OCI-LY7 (cell line): Measurements from ENCODE around the gene FBXO42. TPM values are rescaled to one million over a fixed set of nuclear protein-coding genes. Genes with fewer than 3 reads are reported as not detected.

Experiments used
- BruUV-seq: library from RNA; stranded (reverse); fragments of 400-500 nt; replicated peaks from 2 replicates; lab custom pipeline; 2021; lab: Mats Ljungman, UMichigan
- CTCF ChIA-PET: fragments of 300-600 bp; sonication (Branson Sonifier 250); formaldehyde crosslinking; loops from one replicate; lab custom pipeline; 2022; ENCODE audit warnings: antibody characterized with exemption; ENCODE audit not compliant: unreplicated experiment; lab: Charles Lee
- POLR2A ChIA-PET: fragments of 300-600 bp; sonication (Branson Sonifier 250); formaldehyde crosslinking; loops from one replicate; lab custom pipeline; 2022; ENCODE audit warnings: antibody characterized with exemption; lab: Charles Lee
- DNase-seq: peaks from one replicate; pipeline ENCODE4 v3.0.0-alpha.2; 2015; ENCODE audit warnings: low spot score
- H2AFZ ChIP-seq: fragments of 200-600 bp; sonication (generic), shearing (Covaris generic); 2 replicates; pipeline ENCODE4 v1.6.1; 2014; ENCODE audit warnings: mild to moderate bottlenecking, antibody characterized with exemption, low read length, moderate library complexity
- H3K27ac ChIP-seq: fragments of 200-600 bp; sonication (generic); 2 replicates; pipeline ENCODE4 v1.5.1; 2014; ENCODE audit warnings: mixed run types, low read depth, mild to moderate bottlenecking, moderate library complexity, low read length, inconsistent platforms; ENCODE audit not compliant: poor library complexity, severe bottlenecking
- H3K36me3 ChIP-seq: fragments of 200-600 bp; sonication (generic); 2 replicates; pipeline ENCODE4 v1.6.1; 2014; ENCODE audit warnings: mild to moderate bottlenecking, antibody characterized with exemption, low read length, moderate library complexity, mixed read lengths; ENCODE audit not compliant: insufficient read depth
- H3K4me1 ChIP-seq: fragments of 200-600 bp; sonication (generic); 2 replicates; pipeline ENCODE4 v1.5.1; 2014; ENCODE audit warnings: mild to moderate bottlenecking, low read length; ENCODE audit not compliant: insufficient read depth, poor library complexity, severe bottlenecking
- H3K4me2 ChIP-seq: fragments of 200-600 bp; sonication (generic); 2 replicates; pipeline ENCODE4 v1.6.1; 2014; ENCODE audit warnings: mild to moderate bottlenecking, low read length
- H3K4me3 ChIP-seq: fragments of 200-600 bp; sonication (generic); 2 replicates; pipeline ENCODE4 v1.5.1; 2014; ENCODE audit warnings: mild to moderate bottlenecking, low read depth, low read length; ENCODE audit not compliant: poor library complexity, severe bottlenecking
- H3K79me2 ChIP-seq: fragments of 200-600 bp; sonication (generic); 2 replicates; pipeline ENCODE4 v1.6.1; 2016; ENCODE audit warnings: low read depth, mild to moderate bottlenecking, low read length, moderate library complexity, mixed read lengths; ENCODE audit not compliant: insufficient read depth
- H3K9me2 ChIP-seq: fragments of 200-600 bp; sonication (generic); 2 replicates; pipeline ENCODE4 v1.6.1; 2016; ENCODE audit warnings: mild to moderate bottlenecking, low read length, mixed read lengths; ENCODE audit not compliant: insufficient read depth
- H3K9me3 ChIP-seq: fragments of 200-600 bp; sonication (generic); 2 replicates; pipeline ENCODE4 v1.6.1; 2014; ENCODE audit warnings: mild to moderate bottlenecking, mixed run types, low read length, mixed read lengths
- H4K20me1 ChIP-seq: fragments of 200-600 bp; sonication (generic); 2 replicates; pipeline ENCODE4 v1.6.1; 2014; ENCODE audit warnings: mild to moderate bottlenecking, antibody characterized with exemption, low read length, moderate library complexity, mixed read lengths; ENCODE audit not compliant: insufficient read depth
- CTCF ChIP-seq: fragments of 200-600 bp; sonication (generic); conservative IDR thresholded peaks from 2 replicates; pipeline ENCODE4 v1.5.1; 2014; ENCODE audit warnings: mild to moderate bottlenecking, antibody characterized with exemption, low read length, moderate library complexity, mixed read lengths
- EZH2phosphoT487 ChIP-seq: fragments of 200-600 bp; sonication (generic); IDR thresholded peaks from 2 replicates; pipeline ENCODE4 v1.6.1; 2018; ENCODE audit warnings: low read depth, borderline replicate concordance, mild to moderate bottlenecking, mixed run types, antibody characterized with exemption, low read length, moderate library complexity, mixed read lengths
- intact Hi-C: fragments of 100-400 bp; cut with micrococcal nuclease; formaldehyde crosslinking; loops from one replicate; pipeline ENCODE4 v1.10.0; 2022; ENCODE audit not compliant: unreplicated experiment
- total RNA-seq, 2 experiments: library from RNA; depleted of rRNA in 1 of 2; stranded (reverse); fragments of >200 nt in 1 of 2; shearing (Covaris generic) in 1 of 2; gene quantifications; 2 replicates each; pipeline ENCODE4 v1.2.3, GENCODE V29; 2014 to 2022

Gene FBXO42
- total RNA-seq, 2 experiments from 2014 or later, result 20.0 to 22.9 TPM

DNA sequence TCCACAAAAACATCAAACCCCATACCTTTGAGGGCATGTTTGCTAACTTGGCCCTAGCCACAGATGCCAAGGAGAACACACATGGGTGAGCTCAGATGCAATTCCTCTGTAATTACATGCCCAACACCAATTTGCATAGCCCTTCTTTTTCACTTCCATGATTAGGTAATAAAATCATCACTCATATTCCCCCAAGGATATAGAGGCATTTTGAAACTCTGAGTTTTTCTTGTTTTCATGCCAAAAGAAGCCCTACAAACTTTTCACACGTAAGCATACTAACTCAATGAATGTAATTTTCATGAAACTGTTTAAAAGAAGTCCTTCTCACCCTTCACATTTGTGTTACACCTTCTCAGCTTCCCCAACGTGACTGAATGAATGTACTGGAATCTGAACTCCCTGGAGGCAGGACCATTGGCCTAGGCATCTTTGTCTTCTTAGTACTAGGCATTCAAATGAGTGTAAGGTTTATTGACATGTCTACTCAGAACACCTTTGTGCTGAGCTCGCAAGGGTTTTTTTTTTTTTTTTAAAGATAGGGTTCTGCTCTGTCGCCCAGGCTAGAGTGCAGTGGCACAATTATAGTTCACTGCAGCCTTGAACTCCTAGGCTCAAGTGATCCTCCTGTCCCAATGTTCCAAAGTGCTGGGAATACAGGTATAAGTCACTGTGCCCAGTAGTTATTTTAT, 31.0 kb downstream of the FBXO42 start:
- no peak for TF ChIP-seq CTCF
- no peak for TF ChIP-seq EZH2phosphoT487
- no TSS peak for BruUV-seq
- H3K27ac ChIP-seq, result no peak overlapping the region
- H3K9me2 ChIP-seq, result no peaks in the 10 kb centered on the region
- CTCF ChIA-PET, result no interaction called here
- no peak overlapping the region for H2AFZ ChIP-seq
- no peaks in the 10 kb centered on the region for H4K20me1 ChIP-seq
- intact Hi-C loops, result no loop called here
- no peaks in the 10 kb centered on the region for H3K79me2 ChIP-seq
- no peaks in the 10 kb centered on the region for H3K9me3 ChIP-seq
- H3K36me3 ChIP-seq, result no peaks in the 10 kb centered on the region
- no peak overlapping the region for H3K4me3 ChIP-seq
- POLR2A ChIA-PET, result no interaction called here
- no peak for DNase-seq
- H3K4me2 ChIP-seq, result no peak overlapping the region
- H3K4me1 ChIP-seq, result peaks cover 4% of the 10 kb centered on the region

DNA sequence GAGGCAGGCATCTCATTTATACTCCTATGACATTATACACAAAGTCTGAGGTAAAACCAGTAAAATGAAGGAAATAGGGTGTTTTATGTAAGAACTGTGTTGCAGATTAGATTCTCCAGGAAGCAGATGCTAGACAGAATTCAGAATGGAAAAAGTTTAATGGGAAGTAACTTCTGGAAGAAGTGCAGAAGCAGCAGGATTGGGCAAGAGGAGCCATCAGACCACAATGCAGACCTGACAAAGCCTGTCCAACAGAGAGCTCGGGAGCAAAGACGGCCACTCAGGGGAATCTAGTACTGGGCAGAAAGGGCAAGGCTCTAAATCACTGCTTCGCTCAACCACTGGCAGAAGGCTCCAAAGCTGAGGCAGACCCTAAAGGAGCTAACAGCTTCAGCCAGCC, 33.7 kb downstream of the FBXO42 start:
- no peak for DNase-seq
- Histone ChIP-seq H3K4me1 (peaks cover 5% of the 10 kb centered on the region), H2AFZ (no peak overlapping the region), H3K4me2 (no peak overlapping the region), H3K9me3 (no peaks in the 10 kb centered on the region), H3K79me2 (no peaks in the 10 kb centered on the region), H4K20me1 (no peaks in the 10 kb centered on the region), H3K27ac (no peak overlapping the region), H3K4me3 (no peak overlapping the region), H3K9me2 (no peaks in the 10 kb centered on the region), H3K36me3 (peaks cover 18% of the 10 kb centered on the region)
- BruUV-seq, result no TSS peak
- intact Hi-C loops, result loop anchor here (10.0 kb wide), 1 partner anchor 64 kb away; no protein-coding TSS in a partner anchor
- CTCF ChIA-PET, result no interaction called here
- POLR2A ChIA-PET, result interaction anchor here (0.7 kb wide), 1 partner anchor 34 kb away, joined by 9 read pairs; no protein-coding TSS in a partner anchor
- TF ChIP-seq EZH2phosphoT487, result no peak
- TF ChIP-seq CTCF, result no peak

DNA sequence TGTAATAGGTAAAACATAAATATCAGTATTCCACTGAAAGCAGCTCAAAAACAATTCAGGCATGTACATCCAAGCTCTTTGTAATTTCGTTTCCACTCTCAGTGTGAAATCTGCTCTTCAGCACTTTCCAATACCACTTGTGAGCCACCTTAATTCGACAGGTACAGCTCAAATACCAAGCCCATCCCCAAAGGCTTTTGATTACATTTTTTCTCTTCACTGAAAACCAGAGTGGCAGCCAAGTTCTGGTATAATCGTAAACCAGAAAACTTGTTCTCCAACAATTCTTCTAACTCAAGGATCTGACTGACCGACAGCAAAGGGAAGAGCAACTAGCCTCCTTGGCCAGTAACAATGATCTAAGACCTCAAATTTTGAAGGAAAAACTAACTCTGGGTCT, 36.8 kb downstream of the FBXO42 start:
- no TSS peak for BruUV-seq
- H2AFZ ChIP-seq, result no peak overlapping the region
- no peak overlapping the region for H3K27ac ChIP-seq
- intact Hi-C loops, result loop anchor here (10.0 kb wide), 1 partner anchor 61 kb away; no protein-coding TSS in a partner anchor
- POLR2A ChIA-PET, result interaction anchor here (0.7 kb wide), 1 partner anchor 31 kb away, joined by 3 read pairs; no protein-coding TSS in a partner anchor
- H4K20me1 ChIP-seq, result no peaks in the 10 kb centered on the region
- TF ChIP-seq CTCF (no peak), EZH2phosphoT487 (no peak)
- H3K79me2 ChIP-seq, result no peaks in the 10 kb centered on the region
- no peak overlapping the region for H3K4me2 ChIP-seq
- no peak overlapping the region for H3K4me3 ChIP-seq
- H3K4me1 ChIP-seq, result peaks cover 5% of the 10 kb centered on the region
- CTCF ChIA-PET, result no interaction called here
- no peaks in the 10 kb centered on the region for H3K9me2 ChIP-seq
- H3K9me3 ChIP-seq, result no peaks in the 10 kb centered on the region
- H3K36me3 ChIP-seq, result peaks cover 40% of the 10 kb centered on the region
- DNase-seq, result no peak
